Colonic mucosa (tissue), 4 donors: ENCODE results near the gene CDKN2B. TPM values are rescaled to one million over a fixed set of nuclear protein-coding genes. Genes with fewer than 3 reads are reported as not detected.

Experiments
- DNase-seq: peaks from one replicate; pipeline ENCODE4 v3.0.0-alpha.2; 2020
- H3K27ac ChIP-seq: fragments of 200-600 bp; one replicate; pipeline ENCODE4 v1.8.0; 2021
- H3K27me3 ChIP-seq: fragments of 200-600 bp; one replicate; pipeline ENCODE4 v1.8.0; 2021
- H3K36me3 ChIP-seq: fragments of 200-600 bp; one replicate; pipeline ENCODE4 v1.8.0; 2021
- H3K4me1 ChIP-seq: fragments of 200-600 bp; one replicate; pipeline ENCODE4 v1.8.0; 2021; ENCODE audit warnings: mild to moderate bottlenecking
- H3K4me3 ChIP-seq: fragments of 200-600 bp; one replicate; pipeline ENCODE4 v1.8.0; 2021
- H3K9ac ChIP-seq, 2 donors: one replicate each; pipeline ENCODE4 v1.7.0; 2013; ENCODE audit warnings: control low read depth in 2 of 2, low read depth in 2 of 2, low read length in 2 of 2
- H3K9me3 ChIP-seq: fragments of 200-600 bp; one replicate; pipeline ENCODE4 v1.8.0; 2021
- CTCF ChIP-seq: fragments of 200-600 bp; IDR thresholded peaks from one replicate; pipeline ENCODE4 v1.8.0; 2022; ENCODE audit warnings: antibody characterized with exemption, mild to moderate bottlenecking
- intact Hi-C: fragments of 100-400 bp; cut with DNase I; formaldehyde crosslinking; loops from one replicate; pipeline ENCODE4 v1.14.1; 2022
- total RNA-seq, 2 donors: library from RNA; stranded (reverse); fragmentation: NEBNext Ultra II Directional in 1 of 2; extraction: Animal tissue kit (Norgen Biotek cat#: 25700) in 1 of 2; gene quantifications; one replicate each; pipeline ENCODE4 v1.2.1, GENCODE V29; 2021
- donor health status: healthy.
- donor health status: DM: no; HTN: no; CAD: no.
- donor health status: DM: no; HTN: no; CAD: no.

Gene CDKN2B
- total RNA-seq, 2 donors from 2014 or later, result 57.0 to 76.6 TPM

- Histone ChIP-seq H3K9me3 (no peaks in the 10 kb centered on the region), H3K9ac (no peak overlapping the region), H3K36me3 (no peaks in the 10 kb centered on the region), H3K27ac (no peak overlapping the region), H3K4me3 (no peak overlapping the region), H3K4me1 (no peaks in the 10 kb centered on the region), H3K27me3 (no peaks in the 10 kb centered on the region)
- no peak for TF ChIP-seq CTCF
- intact Hi-C loops, result no loop called here
- no peak for DNase-seq
Observed at GRCh38 chr9:21997480-21997879, 11.6 kb downstream of the CDKN2B start.

- H3K36me3 ChIP-seq, result no peaks in the 10 kb centered on the region
- intact Hi-C loops, result no loop called here
- TF ChIP-seq CTCF, result no peak
- H3K27ac ChIP-seq, result no peak overlapping the region
- no peaks in the 10 kb centered on the region for H3K4me1 ChIP-seq
- H3K4me3 ChIP-seq, result no peak overlapping the region
- no peak for DNase-seq
- no peak overlapping the region for H3K9ac ChIP-seq
- H3K27me3 ChIP-seq, result no peaks in the 10 kb centered on the region
- H3K9me3 ChIP-seq, result no peaks in the 10 kb centered on the region
Observed at GRCh38 chr9:21996858-21997257, 12.2 kb downstream of the CDKN2B start.

- Histone ChIP-seq H3K27me3 (no peaks in the 10 kb centered on the region), H3K9me3 (no peaks in the 10 kb centered on the region), H3K27ac (no peak overlapping the region), H3K4me1 (no peaks in the 10 kb centered on the region), H3K4me3 (no peak overlapping the region), H3K36me3 (no peaks in the 10 kb centered on the region), H3K9ac (peak overlapping the region in 1 of 2 donors; percentile 89)
- intact Hi-C loops, result no loop called here
- no peak for DNase-seq
- TF ChIP-seq CTCF, result no peak
Observed at GRCh38 chr9:21996438-21996837, 12.7 kb downstream of the CDKN2B start.

GRCh38 chr9:21995666-21996398, 13.3 kb downstream of the CDKN2B start:
- Histone ChIP-seq H3K36me3 (no peaks in the 10 kb centered on the region), H3K4me1 (no peaks in the 10 kb centered on the region), H3K9me3 (no peaks in the 10 kb centered on the region), H3K9ac (peak overlapping the region; percentile 80 to 89), H3K27me3 (no peaks in the 10 kb centered on the region), H3K4me3 (peak overlapping the region; percentile 81), H3K27ac (peak overlapping the region; percentile 89)
- TF ChIP-seq CTCF, result no peak
- DNase-seq, result peak; percentile 55
- intact Hi-C loops, result no loop called here

GRCh38 chr9:21995006-21995665, 14.0 kb downstream of the CDKN2B start:
- Histone ChIP-seq H3K27me3 (peaks cover 1% of the 10 kb centered on the region), H3K36me3 (no peaks in the 10 kb centered on the region), H3K4me3 (peak overlapping the region; percentile 81), H3K9me3 (no peaks in the 10 kb centered on the region), H3K27ac (peak overlapping the region; percentile 89), H3K9ac (peak overlapping the region; percentile 80 to 89), H3K4me1 (no peaks in the 10 kb centered on the region)
- TF ChIP-seq CTCF, result no peak
- DNase-seq, result peak; percentile 80
- intact Hi-C loops, result no loop called here
